HUES48 (cell line): ENCODE results near the gene CCNT2.
"Not testable (repeated sequence)": the region's sequence is repeated elsewhere in the genome, so short reads cannot be mapped to it uniquely, and the experiment has no call there.

ENCODE experiments used
- H3K27ac ChIP-seq: one replicate; pipeline ENCODE4 v1.7.0; 2013; ENCODE audit warnings: low read depth, low read length, inconsistent platforms
- H3K27me3 ChIP-seq: 2 replicates; pipeline ENCODE4 v1.6.1; 2013; ENCODE audit warnings: mild to moderate bottlenecking, low read length; ENCODE audit not compliant: control insufficient read depth, insufficient read depth
- H3K36me3 ChIP-seq: 2 replicates; pipeline ENCODE4 v1.6.1; 2013; ENCODE audit warnings: low read length; ENCODE audit not compliant: control insufficient read depth, insufficient read depth
- H3K4me1 ChIP-seq: 2 replicates; pipeline ENCODE4 v1.6.1; 2013; ENCODE audit warnings: mild to moderate bottlenecking, low read length; ENCODE audit not compliant: control insufficient read depth, insufficient read depth
- H3K4me3 ChIP-seq: 2 replicates; pipeline ENCODE4 v1.5.1; 2013; ENCODE audit warnings: mild to moderate bottlenecking, low read depth, low read length
- H3K9ac ChIP-seq: 2 replicates; pipeline ENCODE4 v1.6.1; 2013; ENCODE audit warnings: mild to moderate bottlenecking, low read depth, low read length, moderate library complexity
- H3K9me3 ChIP-seq: 2 replicates; pipeline ENCODE4 v1.6.1; 2013; ENCODE audit warnings: low read length; ENCODE audit not compliant: control insufficient read depth, insufficient read depth

CCNT2 gene

GRCh38 chr2:134944975-134945374, 26.4 kb downstream of the CCNT2 start:
- Histone ChIP-seq H3K4me1 (peaks cover 12% of the 10 kb centered on the region), H3K27ac (no peak overlapping the region), H3K4me3 (no peak overlapping the region), H3K36me3 (peaks cover 83% of the 10 kb centered on the region), H3K9ac (no peak overlapping the region), H3K9me3 (no peaks in the 10 kb centered on the region), H3K27me3 (no peaks in the 10 kb centered on the region)

GRCh38 chr2:134946073-134946472, 27.5 kb downstream of the CCNT2 start:
- no peak overlapping the region for H3K9ac ChIP-seq
- no peak overlapping the region for H3K27ac ChIP-seq
- no peaks in the 10 kb centered on the region for H3K27me3 ChIP-seq
- no peaks in the 10 kb centered on the region for H3K9me3 ChIP-seq
- peaks cover 83% of the 10 kb centered on the region for H3K36me3 ChIP-seq
- H3K4me1 ChIP-seq: peaks cover 12% of the 10 kb centered on the region
- no peak overlapping the region for H3K4me3 ChIP-seq

GRCh38 chr2:134949981-134950708, 31.5 kb downstream of the CCNT2 start:
- H3K9ac ChIP-seq: no peak overlapping the region
- H3K36me3 ChIP-seq: peaks cover 94% of the 10 kb centered on the region
- H3K4me1 ChIP-seq: 0 out of 2 replicates have a peak, but pooled peaks cover under 1% of the 10 kb centered on the region
- H3K27ac ChIP-seq: no peak overlapping the region
- no peak overlapping the region for H3K4me3 ChIP-seq
- H3K27me3 ChIP-seq: no peaks in the 10 kb centered on the region
- H3K9me3 ChIP-seq: no peaks in the 10 kb centered on the region

- H3K9ac ChIP-seq: no peak overlapping the region
- no peak overlapping the region for H3K4me3 ChIP-seq
- H3K27ac ChIP-seq: no peak overlapping the region
- H3K36me3 ChIP-seq: peaks cover 98% of the 10 kb centered on the region
- H3K27me3 ChIP-seq: no peaks in the 10 kb centered on the region
- H3K4me1 ChIP-seq: no peaks in the 10 kb centered on the region
- H3K9me3 ChIP-seq: no peaks in the 10 kb centered on the region
These were observed 32.3 kb downstream of the CCNT2 start for GRCh38 chr2:134950886-134951285.

GRCh38 chr2:134952608-134953007, 34.0 kb downstream of the CCNT2 start:
- Histone ChIP-seq H3K4me3 (no peak overlapping the region), H3K36me3 (peaks cover 98% of the 10 kb centered on the region), H3K4me1 (no peaks in the 10 kb centered on the region)

GRCh38 chr2:134954065-134954464, 35.4 kb downstream of the CCNT2 start:
- no peaks in the 10 kb centered on the region for H3K27me3 ChIP-seq
- no peak overlapping the region for H3K4me3 ChIP-seq
- H3K9me3 ChIP-seq: no peaks in the 10 kb centered on the region
- peaks cover 92% of the 10 kb centered on the region for H3K36me3 ChIP-seq
- H3K4me1 ChIP-seq: no peaks in the 10 kb centered on the region
- no peak overlapping the region for H3K9ac ChIP-seq
- no peak overlapping the region for H3K27ac ChIP-seq

More at GRCh38 chr2:134952608-134953007, 34.0 kb downstream of the CCNT2 start:
- no peaks in the 10 kb centered on the region for H3K9me3 ChIP-seq
- no peak overlapping the region for H3K9ac ChIP-seq
- H3K27ac ChIP-seq: no peak overlapping the region
- H3K27me3 ChIP-seq: no peaks in the 10 kb centered on the region

- no peak overlapping the region for H3K4me3 ChIP-seq
- H3K9me3 ChIP-seq: no peaks in the 10 kb centered on the region
- H3K27ac ChIP-seq: no peak overlapping the region
- H3K36me3 ChIP-seq: peaks cover 78% of the 10 kb centered on the region
- no peaks in the 10 kb centered on the region for H3K4me1 ChIP-seq
- no peaks in the 10 kb centered on the region for H3K27me3 ChIP-seq
- H3K9ac ChIP-seq: no peak overlapping the region
These were observed 37.1 kb downstream of the CCNT2 start for GRCh38 chr2:134955744-134956143.

GRCh38 chr2:134957477-134957876, 38.9 kb downstream of the CCNT2 start:
- Histone ChIP-seq H3K36me3 (peaks cover 61% of the 10 kb centered on the region), H3K4me3 (no peak overlapping the region), H3K4me1 (no peaks in the 10 kb centered on the region), H3K9ac (no peak overlapping the region), H3K27me3 (no peaks in the 10 kb centered on the region), H3K27ac (no peak overlapping the region), H3K9me3 (no peaks in the 10 kb centered on the region)

GRCh38 chr2:134967166-134967565, 48.5 kb downstream of the CCNT2 start:
- H3K27me3 ChIP-seq, H3K9me3 ChIP-seq, H3K9ac ChIP-seq, H3K4me1 ChIP-seq, H3K4me3 ChIP-seq, H3K27ac ChIP-seq, H3K36me3 ChIP-seq: not testable (repeated sequence)

GRCh38 chr2:134973241-134974138, 54.9 kb downstream of the CCNT2 start:
- Histone ChIP-seq H3K9me3 (peaks cover 4% of the 10 kb centered on the region; the same call in 1 of the 2 replicates), H3K9ac (no peak overlapping the region), H3K4me1 (no peaks in the 10 kb centered on the region), H3K27me3 (no peaks in the 10 kb centered on the region), H3K4me3 (no peak overlapping the region), H3K36me3 (no peaks in the 10 kb centered on the region), H3K27ac (no peak overlapping the region)
